Gastrocnemius medialis (tissue), 4 donors: ENCODE data around the gene FYN.

Experiments used
- POLR2A ChIP-seq, 2 donors: fragments of 450-650 bp; IDR thresholded peaks; one replicate each; pipeline ENCODE4 v1.6.1; 2017; ENCODE audit warnings: antibody characterized with exemption in 2 of 2, mild to moderate bottlenecking in 2 of 2, moderate library complexity in 2 of 2
- TF ChIP-seq, protein P1 (sequence below), 5 experiments: fragments of 450-650 bp in 3 of 5; fragments of 200-600 bp in 2 of 5; sonication (generic) in 2 of 5; IDR thresholded peaks in 4 of 5; conservative IDR thresholded peaks in 1 of 5; 1 replicate in 4 of 5; 2 replicates in 1 of 5; pipeline ENCODE4 v1.5.1; 2016 to 2019; ENCODE audit warnings: antibody characterized with exemption in 5 of 5, mild to moderate bottlenecking in 3 of 5, moderate library complexity in 3 of 5

DNA sequence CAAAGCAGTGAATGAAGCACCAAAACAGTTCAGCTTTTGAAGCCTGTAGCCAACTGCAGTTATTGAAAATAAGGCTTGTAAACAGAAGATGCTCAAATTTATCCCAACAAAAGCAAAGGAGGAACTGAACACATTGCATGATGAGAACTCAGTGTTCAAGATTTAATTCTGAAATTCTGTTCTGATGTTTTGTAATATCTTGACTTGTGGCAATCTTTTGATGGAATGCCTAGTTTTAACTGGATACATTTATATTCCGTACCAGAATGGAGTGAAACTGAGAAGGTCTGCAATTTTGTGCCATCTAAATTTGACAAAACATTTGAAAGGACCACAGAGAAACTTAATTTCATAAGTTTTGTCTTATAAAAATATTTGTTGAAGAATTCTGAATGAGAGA is 17.5 kb downstream of the FYN start:
- TF ChIP-seq, protein P1, sequence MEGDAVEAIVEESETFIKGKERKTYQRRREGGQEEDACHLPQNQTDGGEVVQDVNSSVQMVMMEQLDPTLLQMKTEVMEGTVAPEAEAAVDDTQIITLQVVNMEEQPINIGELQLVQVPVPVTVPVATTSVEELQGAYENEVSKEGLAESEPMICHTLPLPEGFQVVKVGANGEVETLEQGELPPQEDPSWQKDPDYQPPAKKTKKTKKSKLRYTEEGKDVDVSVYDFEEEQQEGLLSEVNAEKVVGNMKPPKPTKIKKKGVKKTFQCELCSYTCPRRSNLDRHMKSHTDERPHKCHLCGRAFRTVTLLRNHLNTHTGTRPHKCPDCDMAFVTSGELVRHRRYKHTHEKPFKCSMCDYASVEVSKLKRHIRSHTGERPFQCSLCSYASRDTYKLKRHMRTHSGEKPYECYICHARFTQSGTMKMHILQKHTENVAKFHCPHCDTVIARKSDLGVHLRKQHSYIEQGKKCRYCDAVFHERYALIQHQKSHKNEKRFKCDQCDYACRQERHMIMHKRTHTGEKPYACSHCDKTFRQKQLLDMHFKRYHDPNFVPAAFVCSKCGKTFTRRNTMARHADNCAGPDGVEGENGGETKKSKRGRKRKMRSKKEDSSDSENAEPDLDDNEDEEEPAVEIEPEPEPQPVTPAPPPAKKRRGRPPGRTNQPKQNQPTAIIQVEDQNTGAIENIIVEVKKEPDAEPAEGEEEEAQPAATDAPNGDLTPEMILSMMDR (IDR thresholded peaks at IDR 0.05 in 4 of 5, conservative IDR thresholded peaks at IDR 0.05 in 1 of 5), result no peak
- TF ChIP-seq POLR2A (IDR thresholded peaks at IDR 0.05), result no peak
